Hematopoietic multipotent progenitor cell treated with erythropoietin and hydrocortisone succinate and interleukin-3 and kit ligand, for 4 days (in vitro differentiated cells): Measurements from ENCODE around the gene KDM4D.

ENCODE experiments used
- DNase-seq: peaks from one replicate; pipeline ENCODE4 v3.0.0-alpha.2; 2015

Gene KDM4D

GRCh38 chr11:95037356-95038035 lies 64.0 kb downstream of the KDM4D start:
- DNase-seq = peak; percentile 29

GRCh38 chr11:95042239-95042638 lies 68.7 kb downstream of the KDM4D start:
- no peak for DNase-seq

GRCh38 chr11:95042906-95043305 lies 69.4 kb downstream of the KDM4D start:
- DNase-seq = no peak

GRCh38 chr11:95044010-95044409 lies 70.5 kb downstream of the KDM4D start:
- no peak for DNase-seq

GRCh38 chr11:95045812-95046211 lies 72.3 kb downstream of the KDM4D start:
- DNase-seq = no peak
